ENCODE measurements around the gene TRPM6.

- no peak for TF ChIP-seq EZH2phosphoT487 (IDR thresholded peaks at IDR 0.05; ENCODE audit: unreplicated experiment)
- TF ChIP-seq EZH2 (IDR thresholded peaks at IDR 0.05; ENCODE audit: low read depth, unreplicated experiment) = no peak
- TF ChIP-seq CTCF (conservative IDR thresholded peaks at IDR 0.05; ENCODE audit: low read depth in 2 of 2) = no peak
- TF ChIP-seq POLR2AphosphoS5 (IDR thresholded peaks at IDR 0.05; ENCODE audit: low read depth) = no peak
- TF ChIP-seq ZNF114 (CRISPR knock-in tag; IDR thresholded peaks at IDR 0.05) = no peak
- TF ChIP-seq NANOG (IDR thresholded peaks at IDR 0.05; ENCODE audit: borderline replicate concordance) = no peak
- no peak for TF ChIP-seq REST (IDR thresholded peaks at IDR 0.05; ENCODE audit: unreplicated experiment)
- TF ChIP-seq CREB1 (CRISPR knock-in tag; IDR thresholded peaks at IDR 0.05; ENCODE audit: low read depth) = no peak
- TF ChIP-seq, protein P1, sequence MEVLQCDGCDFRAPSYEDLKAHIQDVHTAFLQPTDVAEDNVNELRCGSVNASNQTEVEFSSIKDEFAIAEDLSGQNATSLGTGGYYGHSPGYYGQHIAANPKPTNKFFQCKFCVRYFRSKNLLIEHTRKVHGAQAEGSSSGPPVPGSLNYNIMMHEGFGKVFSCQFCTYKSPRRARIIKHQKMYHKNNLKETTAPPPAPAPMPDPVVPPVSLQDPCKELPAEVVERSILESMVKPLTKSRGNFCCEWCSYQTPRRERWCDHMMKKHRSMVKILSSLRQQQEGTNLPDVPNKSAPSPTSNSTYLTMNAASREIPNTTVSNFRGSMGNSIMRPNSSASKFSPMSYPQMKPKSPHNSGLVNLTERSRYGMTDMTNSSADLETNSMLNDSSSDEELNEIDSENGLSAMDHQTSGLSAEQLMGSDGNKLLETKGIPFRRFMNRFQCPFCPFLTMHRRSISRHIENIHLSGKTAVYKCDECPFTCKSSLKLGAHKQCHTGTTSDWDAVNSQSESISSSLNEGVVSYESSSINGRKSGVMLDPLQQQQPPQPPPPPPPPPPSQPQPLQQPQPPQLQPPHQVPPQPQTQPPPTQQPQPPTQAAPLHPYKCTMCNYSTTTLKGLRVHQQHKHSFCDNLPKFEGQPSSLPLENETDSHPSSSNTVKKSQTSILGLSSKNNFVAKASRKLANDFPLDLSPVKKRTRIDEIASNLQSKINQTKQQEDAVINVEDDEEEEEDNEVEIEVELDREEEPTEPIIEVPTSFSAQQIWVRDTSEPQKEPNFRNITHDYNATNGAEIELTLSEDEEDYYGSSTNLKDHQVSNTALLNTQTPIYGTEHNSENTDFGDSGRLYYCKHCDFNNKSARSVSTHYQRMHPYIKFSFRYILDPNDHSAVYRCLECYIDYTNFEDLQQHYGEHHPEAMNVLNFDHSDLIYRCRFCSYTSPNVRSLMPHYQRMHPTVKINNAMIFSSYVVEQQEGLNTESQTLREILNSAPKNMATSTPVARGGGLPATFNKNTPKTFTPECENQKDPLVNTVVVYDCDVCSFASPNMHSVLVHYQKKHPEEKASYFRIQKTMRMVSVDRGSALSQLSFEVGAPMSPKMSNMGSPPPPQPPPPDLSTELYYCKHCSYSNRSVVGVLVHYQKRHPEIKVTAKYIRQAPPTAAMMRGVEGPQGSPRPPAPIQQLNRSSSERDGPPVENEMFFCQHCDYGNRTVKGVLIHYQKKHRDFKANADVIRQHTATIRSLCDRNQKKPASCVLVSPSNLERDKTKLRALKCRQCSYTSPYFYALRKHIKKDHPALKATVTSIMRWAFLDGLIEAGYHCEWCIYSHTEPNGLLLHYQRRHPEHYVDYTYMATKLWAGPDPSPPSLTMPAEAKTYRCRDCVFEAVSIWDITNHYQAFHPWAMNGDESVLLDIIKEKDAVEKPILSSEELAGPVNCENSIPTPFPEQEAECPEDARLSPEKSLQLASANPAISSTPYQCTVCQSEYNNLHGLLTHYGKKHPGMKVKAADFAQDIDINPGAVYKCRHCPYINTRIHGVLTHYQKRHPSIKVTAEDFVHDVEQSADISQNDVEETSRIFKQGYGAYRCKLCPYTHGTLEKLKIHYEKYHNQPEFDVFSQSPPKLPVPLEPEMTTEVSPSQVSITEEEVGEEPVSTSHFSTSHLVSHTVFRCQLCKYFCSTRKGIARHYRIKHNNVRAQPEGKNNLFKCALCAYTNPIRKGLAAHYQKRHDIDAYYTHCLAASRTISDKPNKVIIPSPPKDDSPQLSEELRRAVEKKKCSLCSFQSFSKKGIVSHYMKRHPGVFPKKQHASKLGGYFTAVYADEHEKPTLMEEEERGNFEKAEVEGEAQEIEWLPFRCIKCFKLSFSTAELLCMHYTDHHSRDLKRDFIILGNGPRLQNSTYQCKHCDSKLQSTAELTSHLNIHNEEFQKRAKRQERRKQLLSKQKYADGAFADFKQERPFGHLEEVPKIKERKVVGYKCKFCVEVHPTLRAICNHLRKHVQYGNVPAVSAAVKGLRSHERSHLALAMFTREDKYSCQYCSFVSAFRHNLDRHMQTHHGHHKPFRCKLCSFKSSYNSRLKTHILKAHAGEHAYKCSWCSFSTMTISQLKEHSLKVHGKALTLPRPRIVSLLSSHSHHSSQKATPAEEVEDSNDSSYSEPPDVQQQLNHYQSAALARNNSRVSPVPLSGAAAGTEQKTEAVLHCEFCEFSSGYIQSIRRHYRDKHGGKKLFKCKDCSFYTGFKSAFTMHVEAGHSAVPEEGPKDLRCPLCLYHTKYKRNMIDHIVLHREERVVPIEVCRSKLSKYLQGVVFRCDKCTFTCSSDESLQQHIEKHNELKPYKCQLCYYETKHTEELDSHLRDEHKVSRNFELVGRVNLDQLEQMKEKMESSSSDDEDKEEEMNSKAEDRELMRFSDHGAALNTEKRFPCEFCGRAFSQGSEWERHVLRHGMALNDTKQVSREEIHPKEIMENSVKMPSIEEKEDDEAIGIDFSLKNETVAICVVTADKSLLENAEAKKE (CRISPR knock-in tag; IDR thresholded peaks at IDR 0.05) = no peak
- no peak for TF ChIP-seq ETS1 (IDR thresholded peaks at IDR 0.05)
- no peak for TF ChIP-seq STAT1 (IDR thresholded peaks at IDR 0.05; ENCODE audit: unreplicated experiment)
These were observed 66.1 kb downstream of the TRPM6 start for GRCh38 chr9:74821636-74822035.
